DOHH2 (cell line): ENCODE results near the gene IQCB1.

Source experiments
- CTCF ChIP-seq: fragments of 200-600 bp; sonication (generic); IDR thresholded peaks from one replicate; pipeline ENCODE4 v1.5.1; 2014; ENCODE audit warnings: antibody characterized with exemption, mild to moderate bottlenecking, low read depth, low read length; ENCODE audit not compliant: poor library complexity, severe bottlenecking
- EZH2phosphoT487 ChIP-seq: fragments of 200-600 bp; sonication (generic); IDR thresholded peaks from 2 replicates; pipeline ENCODE4 v1.6.1; 2017; ENCODE audit warnings: borderline replicate concordance, mild to moderate bottlenecking, antibody characterized with exemption, low read length, moderate library complexity, mixed read lengths

- TF ChIP-seq CTCF (no peak), EZH2phosphoT487 (no peak)
Measured at GRCh38 chr3:121869736-121870135, 34.9 kb upstream of the IQCB1 start.
